ENCODE measurements around the gene HDAC4. TPM values are rescaled to one million over a fixed set of nuclear protein-coding genes. Genes with fewer than 3 reads are reported as not detected.

The HDAC4 gene
- total and polyA plus RNA-seq, 2 of the 8 experiments (the other 6 are each of a cell fraction or from before 2014, with no cell fraction given): 15.4 to 31.5 TPM

GRCh38 chr2:239341840-239342239, 59.0 kb downstream of the HDAC4 start:
- POLR2A ChIA-PET (ENCODE audit: partially characterized antibody): no interaction called here
- TF ChIP-seq RNF2 (IDR thresholded peaks at IDR 0.05; ENCODE audit: borderline replicate concordance, low read depth, low read length, missing control alignments, poor library complexity, severe bottlenecking): no peak

More at GRCh38 chr2:239341840-239342239, 59.0 kb downstream of the HDAC4 start:
- Histone ChIP-seq H3K4me3 (ENCODE audit: extremely low read depth in 1 of 4, insufficient read depth in 2 of 4, low read depth in 3 of 4, low read length in 4 of 4) (no peak overlapping the region), H3K56ac (replicated peaks; ENCODE audit: insufficient read length, low read depth, low read length) (no peak overlapping the region), H3K27me3 (replicated peaks in 1 of 4; ENCODE audit: control insufficient read depth in 3 of 4, extremely low read depth in 1 of 4, insufficient read depth in 3 of 4, low read length in 3 of 4) (no peaks in the 10 kb centered on the region), H3K23me2 (ENCODE audit: low read depth, low read length) (peaks cover 15% of the 10 kb centered on the region; the same call in 1 of the 2 replicates), H3K79me1 (ENCODE audit: low read depth, low read length) (peaks cover 39% of the 10 kb centered on the region), H3K27ac (ENCODE audit: low read depth, low read length) (no peak overlapping the region), H3K79me2 (ENCODE audit: control insufficient read depth in 1 of 2, insufficient read depth in 2 of 2, low read length in 2 of 2) (peaks cover 19 to 94% of the 10 kb centered on the region in 2 experiments), H2BK20ac (ENCODE audit: low read length) (no peak overlapping the region), H2BK15ac (ENCODE audit: low read length) (no peak overlapping the region), H3K9me3 (ENCODE audit: insufficient read depth in 2 of 2, low read depth in 1 of 2, low read length in 1 of 2) (no peaks in the 10 kb centered on the region), H2AK5ac (ENCODE audit: low read depth, low read length) (no peak overlapping the region), H3K23ac (ENCODE audit: insufficient read length) (no peak overlapping the region), H4K5ac (ENCODE audit: insufficient read length, low read depth, low read length) (no peak overlapping the region), H2BK5ac (ENCODE audit: low read depth, low read length) (no peak overlapping the region), H4K8ac (ENCODE audit: extremely low read depth, insufficient read depth, low read length) (no peak overlapping the region), H3K36me3 (ENCODE audit: control insufficient read depth in 2 of 4, insufficient read depth in 4 of 4, low read length in 3 of 4) (no peaks in the 10 kb centered on the region; a peak in 1 of 8 replicates), H2BK120ac (replicated peaks; ENCODE audit: low read depth, low read length) (no peak overlapping the region), H3K14ac (ENCODE audit: insufficient read length) (no peak overlapping the region), H3K18ac (ENCODE audit: extremely low read depth, low read length) (no peak overlapping the region), H4K91ac (replicated peaks; ENCODE audit: insufficient read length, low read length) (no peak overlapping the region), H3K4ac (replicated peaks; ENCODE audit: insufficient read length, low read depth, low read length) (no peak overlapping the region), H2AFZ (ENCODE audit: low read length) (no peak overlapping the region), H3K4me1 (replicated peaks in 1 of 4; ENCODE audit: control insufficient read depth in 3 of 4, insufficient read depth in 4 of 4, low read length in 3 of 4) (peaks cover 0 to 13% (median 6%) of the 10 kb centered on the region in 4 experiments; a peak in 5 of 7 replicates), H2BK12ac (ENCODE audit: low read depth, low read length) (no peak overlapping the region), H3K4me2 (ENCODE audit: insufficient read depth in 1 of 2, low read depth in 2 of 2, low read length in 2 of 2) (no peak overlapping the region), H4K20me1 (replicated peaks in 1 of 2; ENCODE audit: control insufficient read depth in 1 of 2, insufficient read depth in 2 of 2, low read length in 2 of 2) (peaks cover 22 to 48% of the 10 kb centered on the region in 2 experiments), H3K9ac (replicated peaks in 1 of 4; ENCODE audit: extremely low read depth in 1 of 4, low read depth in 3 of 4, low read length in 3 of 4) (no peak overlapping the region)
- CTCF ChIA-PET (ENCODE audit: partially characterized antibody): interaction anchor here (1.4 kb wide), 1 partner anchor 12 kb away, joined by 3 read pairs; no protein-coding TSS in a partner anchor
- DNase-seq (ENCODE audit: low read depth in 1 of 2, low spot score in 2 of 2) (no peak), FAIRE-seq (no peak)
- 88% methylated on average over 2 of the region's 2 CpGs; no CpG with 5 or more reads in 1 of the 2 experiments for WGBS, 2 experiments (ENCODE audit: extremely low coverage in 1 of 2, insufficient coverage in 1 of 2, insufficient read length in 1 of 2, insufficient replicate concordance in 2 of 2, low coverage in 1 of 2, low lambda C conversion rate in 2 of 2, missing lambda C conversion rate in 1 of 2)

Measured in H1 (cell line).